Ascending aorta (tissue), 2 donors: ENCODE measurements around the gene STRADB. TPM values are rescaled to one million over a fixed set of nuclear protein-coding genes. Genes with fewer than 3 reads are reported as not detected.

Source experiments
- DNase-seq, 2 donors: peaks; one replicate each; pipeline ENCODE4 v3.0.0-alpha.2; 2019; ENCODE audit warnings: low spot score in 2 of 2
- H3K27ac ChIP-seq, 2 donors: fragments of 200-600 bp; sonication (generic); one replicate each; pipeline ENCODE4 v1.5.1; 2016 to 2017; ENCODE audit warnings: mild to moderate bottlenecking in 1 of 2
- H3K27me3 ChIP-seq: fragments of 200-600 bp; sonication (generic); one replicate; pipeline ENCODE4 v1.5.1; 2017
- H3K36me3 ChIP-seq, 2 donors: fragments of 200-600 bp; sonication (generic); one replicate each; pipeline ENCODE4 v1.5.1; 2016
- H3K4me1 ChIP-seq, 2 donors: fragments of 200-600 bp; sonication (generic); one replicate each; pipeline ENCODE4 v1.5.1; 2016 to 2017; ENCODE audit warnings: mild to moderate bottlenecking in 1 of 2
- H3K4me3 ChIP-seq, 2 donors: fragments of 200-600 bp; sonication (generic); one replicate each; pipeline ENCODE4 v1.5.1; 2016 to 2017; ENCODE audit warnings: mild to moderate bottlenecking in 1 of 2
- H3K9me3 ChIP-seq, 2 donors: fragments of 200-600 bp; sonication (generic); one replicate each; pipeline ENCODE4 v1.5.1; 2016
- CTCF ChIP-seq, 3 experiments: fragments of 200-600 bp in 2 of 3; fragments of 450-650 bp in 1 of 3; sonication (generic) in 2 of 3; IDR thresholded peaks; one replicate each; pipeline ENCODE4 v1.5.1; 2016 to 2019; ENCODE audit warnings: antibody characterized with exemption in 3 of 3, mild to moderate bottlenecking in 1 of 3, moderate library complexity in 1 of 3
- intact Hi-C: fragments of 100-400 bp; cut with DNase I; formaldehyde crosslinking; loops from one replicate; pipeline ENCODE4 v1.15.1; 2023
- total RNA-seq: library from RNA; depleted of rRNA; stranded (reverse); fragments of >200 nt; gene quantifications from one replicate; pipeline ENCODE4 v1.1.0, GENCODE V29; 2016

The STRADB gene
- total RNA-seq, 1 donor from 2014 or later: 22.8 TPM

GRCh38 chr2:201440182-201440581 is 11.4 kb upstream of the STRADB start:
- Histone ChIP-seq H3K9me3 (no peaks in the 10 kb centered on the region), H3K4me1 (peaks cover 0 to 13% of the 10 kb centered on the region in 2 donors), H3K4me3 (no peak overlapping the region), H3K27ac (no peak overlapping the region), H3K36me3 (no peaks in the 10 kb centered on the region), H3K27me3 (no peaks in the 10 kb centered on the region)
- no peak for TF ChIP-seq CTCF (IDR thresholded peaks at IDR 0.05)
- DNase-seq: no peak
- intact Hi-C loops: no loop called here

GRCh38 chr2:201441409-201441808 is 10.1 kb upstream of the STRADB start:
- H3K36me3 ChIP-seq: no peaks in the 10 kb centered on the region
- intact Hi-C loops: no loop called here
- no peak for TF ChIP-seq CTCF (IDR thresholded peaks at IDR 0.05)
- no peak for DNase-seq
- no peaks in the 10 kb centered on the region for H3K9me3 ChIP-seq
- no peaks in the 10 kb centered on the region for H3K27me3 ChIP-seq
- H3K27ac ChIP-seq: no peak overlapping the region
- no peak overlapping the region for H3K4me3 ChIP-seq
- peaks cover 0 to 12% of the 10 kb centered on the region in 2 donors for H3K4me1 ChIP-seq

GRCh38 chr2:201444746-201445465 is 6.6 kb upstream of the STRADB start:
- Histone ChIP-seq H3K4me3 (no peak overlapping the region), H3K9me3 (no peaks in the 10 kb centered on the region), H3K27me3 (no peaks in the 10 kb centered on the region), H3K27ac (peak overlapping the region in 1 of 2 donors; percentile 62), H3K4me1 (peaks cover 8 to 28% of the 10 kb centered on the region in 2 donors), H3K36me3 (peaks cover 3 to 8% of the 10 kb centered on the region in 2 donors)
- no peak for DNase-seq
- intact Hi-C loops: no loop called here
- TF ChIP-seq CTCF (IDR thresholded peaks at IDR 0.05): no peak

- Histone ChIP-seq H3K27ac (no peak overlapping the region), H3K36me3 (peaks cover 3 to 8% of the 10 kb centered on the region in 2 donors), H3K4me1 (peaks cover 10 to 27% of the 10 kb centered on the region in 2 donors), H3K27me3 (no peaks in the 10 kb centered on the region), H3K9me3 (no peaks in the 10 kb centered on the region), H3K4me3 (no peak overlapping the region)
- DNase-seq: no peak
- intact Hi-C loops: no loop called here
- TF ChIP-seq CTCF (IDR thresholded peaks at IDR 0.05): no peak
These were observed 4.5 kb upstream of the STRADB start for GRCh38 chr2:201447086-201447485.

- Histone ChIP-seq H3K4me1 (peaks cover 10 to 34% of the 10 kb centered on the region in 2 donors), H3K27me3 (no peaks in the 10 kb centered on the region)
- intact Hi-C loops: no loop called here
These were observed 3.5 kb upstream of the STRADB start for GRCh38 chr2:201448061-201448460.

More at GRCh38 chr2:201448061-201448460, 3.5 kb upstream of the STRADB start:
- Histone ChIP-seq H3K9me3 (no peaks in the 10 kb centered on the region), H3K36me3 (peaks cover 3 to 8% of the 10 kb centered on the region in 2 donors), H3K27ac (no peak overlapping the region), H3K4me3 (no peak overlapping the region)
- DNase-seq: no peak
- no peak for TF ChIP-seq CTCF (IDR thresholded peaks at IDR 0.05)
